Ureter (tissue), 1 donor: ENCODE data around the gene PIM1. TPM values are rescaled to one million over a fixed set of nuclear protein-coding genes. Genes with fewer than 3 reads are reported as not detected.
"Not testable (repeated sequence)": the region's sequence is repeated elsewhere in the genome, so short reads cannot be mapped to it uniquely, and the experiment has no call there.

Experiments
- DNase-seq: peaks from one replicate; pipeline ENCODE4 v3.0.0-alpha.2; 2020; ENCODE audit warnings: low spot score
- total RNA-seq: library from RNA; stranded (reverse); gene quantifications from one replicate; pipeline ENCODE4 v1.2.4, GENCODE V29; 2023
- donor health status: DM: yes; HTN: yes; CAD: no.

Gene PIM1
- total RNA-seq, 1 donor from 2014 or later, result 35.0 TPM

GRCh38 chr6:37171201-37171969 is 1.4 kb downstream of the PIM1 start:
- peak; percentile 70 for DNase-seq

GRCh38 chr6:37171970-37172812 is 2.2 kb downstream of the PIM1 start:
- peak; percentile 96 for DNase-seq

- no peak for DNase-seq
Observed at GRCh38 chr6:37172912-37173492, 3.0 kb downstream of the PIM1 start.

- no peak for DNase-seq
Observed at GRCh38 chr6:37173493-37174195, 3.7 kb downstream of the PIM1 start.

GRCh38 chr6:37174196-37174514 is 4.2 kb downstream of the PIM1 start:
- DNase-seq, result no peak

GRCh38 chr6:37174515-37175331 is 4.8 kb downstream of the PIM1 start:
- no peak for DNase-seq

- no peak for DNase-seq
Observed at GRCh38 chr6:37175332-37176267, 5.6 kb downstream of the PIM1 start.

- no peak for DNase-seq
Observed at GRCh38 chr6:37176268-37177076, 6.5 kb downstream of the PIM1 start.

- no peak for DNase-seq
Observed at GRCh38 chr6:37177077-37177934, 7.4 kb downstream of the PIM1 start.

GRCh38 chr6:37177935-37178517 is 8.1 kb downstream of the PIM1 start:
- DNase-seq, result no peak

- DNase-seq, result no peak
Observed at GRCh38 chr6:37180075-37180474, 10.1 kb downstream of the PIM1 start.

GRCh38 chr6:37180610-37181009 is 10.7 kb downstream of the PIM1 start:
- not testable (repeated sequence) for DNase-seq

- no peak for DNase-seq
Observed at GRCh38 chr6:37182736-37183590, 13.0 kb downstream of the PIM1 start.

GRCh38 chr6:37185949-37186720 is 16.2 kb downstream of the PIM1 start:
- DNase-seq, result not testable (repeated sequence)

GRCh38 chr6:37187321-37188022 is 17.5 kb downstream of the PIM1 start:
- DNase-seq, result no peak
